Lower leg skin (tissue), 3 donors: ENCODE measurements around the gene FOXD1.

Experiments
- CTCF ChIP-seq, 3 donors: fragments of 450-650 bp; IDR thresholded peaks; one replicate each; pipeline ENCODE4 v1.5.1; 2016; ENCODE audit warnings: antibody characterized with exemption in 3 of 3, mild to moderate bottlenecking in 3 of 3, moderate library complexity in 2 of 3
- POLR2A ChIP-seq, 2 donors: fragments of 450-650 bp; IDR thresholded peaks; one replicate each; pipeline ENCODE4 v1.6.1; 2016 to 2017; ENCODE audit warnings: antibody characterized with exemption in 2 of 2, mild to moderate bottlenecking in 1 of 2, moderate library complexity in 1 of 2

GRCh38 chr5:73495772-73496335, 47.3 kb upstream of the FOXD1 start:
- no peak for TF ChIP-seq CTCF (IDR thresholded peaks at IDR 0.05)
- TF ChIP-seq POLR2A (IDR thresholded peaks at IDR 0.05) = no peak
